B cell (primary cell): ENCODE results near the gene PSMB10. TPM values are rescaled to one million over a fixed set of nuclear protein-coding genes. Genes with fewer than 3 reads are reported as not detected.

ENCODE experiments used
- ATAC-seq: fragments of 200-7000 bp; cut with Tn5 transposase; one replicate; pipeline ENCODE4 v1.10.0; 2021; ENCODE audit warnings: low read depth, mild to moderate bottlenecking, moderate number of reproducible peaks, moderate library complexity
- CTCF ChIA-PET: fragments of 350-600 bp; sonication (Branson Sonifier 250); formaldehyde crosslinking; loops from one replicate; lab custom pipeline; 2021; ENCODE audit warnings: antibody characterized with exemption, inconsistent platforms; lab: Charles Lee
- POLR2A ChIA-PET: fragments of 350-600 bp; sonication (Branson Sonifier 250); formaldehyde crosslinking; loops from one replicate; lab custom pipeline; 2021; ENCODE audit warnings: antibody characterized with exemption; lab: Charles Lee
- DNase-seq: peaks from one replicate; pipeline ENCODE4 v3.0.0; 2013
- H2AFZ ChIP-seq: 2 replicates; pipeline ENCODE4 v1.6.1; 2012; ENCODE audit warnings: mild to moderate bottlenecking, low read depth, low read length; ENCODE audit not compliant: insufficient read depth, poor library complexity, severe bottlenecking
- H3K27ac ChIP-seq, 2 donors: 1 replicate in 1 of 2; 2 replicates in 1 of 2; pipeline ENCODE4 v1.5.1; 2012 to 2013; ENCODE audit warnings: low read length in 2 of 2, mild to moderate bottlenecking in 2 of 2, moderate library complexity in 1 of 2
- H3K27me3 ChIP-seq, 4 experiments: fragments of 200-600 bp in 1 of 4; sonication (generic) in 1 of 4; replicated peaks in 1 of 4; 1 replicate in 2 of 4; 2 replicates in 2 of 4; pipeline versions ENCODE4 v1.6.1 to v1.7.0; 2013 to 2016; ENCODE audit warnings: low read length in 3 of 4, mild to moderate bottlenecking in 2 of 4, mixed read lengths in 1 of 4, moderate library complexity in 1 of 4; ENCODE audit not compliant: insufficient read depth in 4 of 4, control insufficient read depth in 3 of 4; ENCODE audit errors: control extremely low read depth in 1 of 4
- H3K36me3 ChIP-seq, 2 experiments: replicated peaks in 1 of 2; 1 replicate in 1 of 2; 2 replicates in 1 of 2; pipeline versions ENCODE4 v1.6.1 to v1.7.1; 2013; ENCODE audit warnings: low read length in 1 of 2; ENCODE audit not compliant: insufficient read depth in 2 of 2, control insufficient read depth in 1 of 2; ENCODE audit errors: control extremely low read depth in 1 of 2, extremely low read depth in 1 of 2
- H3K4me1 ChIP-seq, 2 donors: fragments of 200-600 bp in 1 of 2; sonication (generic) in 1 of 2; 1 replicate in 1 of 2; 2 replicates in 1 of 2; pipeline versions ENCODE4 v1.5.1 to v1.6.1; 2013 to 2017; ENCODE audit warnings: low read length in 2 of 2; ENCODE audit not compliant: control insufficient read depth in 2 of 2, insufficient read depth in 2 of 2
- H3K4me2 ChIP-seq: replicated peaks from 2 replicates; pipeline ENCODE3; 2012; ENCODE audit warnings: mild to moderate bottlenecking, low read depth, low read length; ENCODE audit not compliant: poor library complexity, severe bottlenecking
- H3K4me3 ChIP-seq, 5 experiments: fragments of 200-600 bp in 1 of 5; sonication (generic) in 1 of 5; 1 replicate in 3 of 5; 2 replicates in 2 of 5; pipeline versions ENCODE4 v1.5.1 to v1.7.0; 2011 to 2016; ENCODE audit warnings: low read length in 4 of 5, mild to moderate bottlenecking in 4 of 5, low read depth in 2 of 5, control low read depth in 1 of 5, moderate library complexity in 1 of 5; ENCODE audit not compliant: insufficient read depth in 1 of 5; ENCODE audit errors: control extremely low read depth in 1 of 5, extremely low read depth in 1 of 5
- H3K79me2 ChIP-seq: fragments of 200-600 bp; sonication (generic); one replicate; pipeline ENCODE4 v1.6.0; 2016; ENCODE audit warnings: low read length; ENCODE audit not compliant: control insufficient read depth, insufficient read depth
- H3K9ac ChIP-seq: fragments of 200-600 bp; sonication (generic); 2 replicates; pipeline ENCODE4 v1.6.1; 2017; ENCODE audit warnings: mild to moderate bottlenecking, low read length, moderate library complexity
- H3K9me3 ChIP-seq, 3 donors: one replicate each; pipeline versions ENCODE4 v1.6.1 to v1.7.1; 2013; ENCODE audit warnings: low read length in 2 of 3; ENCODE audit not compliant: control insufficient read depth in 2 of 3, insufficient read depth in 1 of 3; ENCODE audit errors: control extremely low read depth in 1 of 3
- H4K20me1 ChIP-seq: 2 replicates; pipeline ENCODE4 v1.6.0; 2012; ENCODE audit warnings: mild to moderate bottlenecking, low read length; ENCODE audit not compliant: insufficient read depth, control insufficient read depth, poor library complexity, severe bottlenecking
- H3K27ac Mint-ChIP-seq: one replicate; pipeline ENCODE4 v1.8.0; 2021; ENCODE audit warnings: mixed read lengths
- H3K27me3 Mint-ChIP-seq: one replicate; pipeline ENCODE4 v1.8.0; 2021; ENCODE audit warnings: mixed read lengths
- H3K4me1 Mint-ChIP-seq: one replicate; pipeline ENCODE4 v1.8.0; 2021; ENCODE audit warnings: mixed read lengths
- H3K4me3 Mint-ChIP-seq: one replicate; pipeline ENCODE4 v1.8.0; 2021; ENCODE audit warnings: mixed read lengths
- H3K9me3 Mint-ChIP-seq: one replicate; pipeline ENCODE4 v1.8.0; 2022; ENCODE audit warnings: mixed read lengths; ENCODE audit not compliant: insufficient read depth
- CTCF ChIP-seq: fragments of 200-600 bp; IDR thresholded peaks from one replicate; pipeline ENCODE4 v1.8.0; 2022; ENCODE audit warnings: antibody characterized with exemption, mild to moderate bottlenecking
- EZH2 ChIP-seq: IDR thresholded peaks from 2 replicates; pipeline ENCODE4 v1.6.1; 2012; ENCODE audit warnings: borderline replicate concordance, low read depth, mild to moderate bottlenecking, moderate library complexity, low read length; ENCODE audit not compliant: insufficient read depth, poor library complexity, severe bottlenecking
- WGBS: methylation state at CpG from one replicate; pipeline ENCODE4 v1.1.5; 2013; ENCODE audit warnings: missing lambda C conversion rate; ENCODE audit not compliant: insufficient coverage; 5-methylcytosine and 5-hydroxymethylcytosine counted together
- intact Hi-C: fragments of 100-400 bp; cut with micrococcal nuclease; formaldehyde crosslinking; loops from one replicate; pipeline ENCODE4 v1.10.0; 2022
- polyA plus RNA-seq: library from polyadenylated mRNA; depleted of rRNA; stranded (reverse); fragments of >200 nt; gene quantifications from 2 replicates; pipeline ENCODE4 v1.2.3, GENCODE V29; 2012
- total RNA-seq, 2 donors: library from RNA; stranded (reverse); fragments of 120-200 nt in 1 of 2; gene quantifications; 1 replicate in 1 of 2; 2 replicates in 1 of 2; pipeline versions ENCODE4 v1.2.3 to v1.2.4, GENCODE V29; 2013 to 2022

Gene PSMB10
- total and polyA plus RNA-seq, 2 donors (not counting 1 experiment from before 2014, with no cell fraction given) = 167 to 176 TPM

GRCh38 chr16:67943256-67943618 is 6.6 kb upstream of the PSMB10 start:
- no peak for DNase-seq
- Histone ChIP-seq H2AFZ (no peak overlapping the region), H3K4me2 (no peak overlapping the region), H3K79me2 (peaks cover 52% of the 10 kb centered on the region), H3K36me3 (peaks cover 0 to 9% of the 10 kb centered on the region in 2 experiments), H3K27ac (no peak overlapping the region), H3K4me3 (no peak overlapping the region), H3K9me3 (no peaks in the 10 kb centered on the region), H3K27me3 (no peaks in the 10 kb centered on the region), H3K4me1 (peaks cover 10 to 24% of the 10 kb centered on the region in 2 donors), H3K9ac (no peak overlapping the region), H4K20me1 (peaks cover 11% of the 10 kb centered on the region)
- peaks cover 14% of the 10 kb centered on the region for H3K4me1 Mint-ChIP-seq
- no peak overlapping the region for H3K4me3 Mint-ChIP-seq
- ATAC-seq = no peak
- H3K9me3 Mint-ChIP-seq = no peaks in the 10 kb centered on the region
- no peaks in the 10 kb centered on the region for H3K27me3 Mint-ChIP-seq
- POLR2A ChIA-PET = interaction anchor here (0.6 kb wide), 3 partner anchors 23 to 826 kb away, joined by 3 to 7 read pairs (median 3); no protein-coding TSS in a partner anchor
- H3K27ac Mint-ChIP-seq = no peak overlapping the region
- CTCF ChIA-PET = interaction anchor here (0.9 to 2.9 kb wide), 3 partner anchors 15 to 98 kb away, joined by 3 to 12 read pairs (median 5); partner anchors contain the start of gene NRN1L
- 97% methylated on average over 6 of the region's 6 CpGs for WGBS
- no peak for TF ChIP-seq CTCF
- TF ChIP-seq EZH2 = no peak
- intact Hi-C loops = no loop called here

- CTCF ChIA-PET = interaction anchor here (0.7 to 2.9 kb wide), 8 partner anchors 7 to 126 kb away, joined by 3 to 12 read pairs (median 4); partner anchors contain the start of gene NRN1L
- TF ChIP-seq EZH2 (no peak), CTCF (no peak)
- Mint-ChIP-seq H3K9me3 (no peaks in the 10 kb centered on the region), H3K27ac (no peak overlapping the region), H3K4me3 (no peak overlapping the region), H3K27me3 (no peaks in the 10 kb centered on the region), H3K4me1 (peaks cover 14% of the 10 kb centered on the region)
- Histone ChIP-seq H3K9me3 (no peaks in the 10 kb centered on the region), H3K79me2 (peaks cover 56% of the 10 kb centered on the region), H3K4me1 (peaks cover 10 to 28% of the 10 kb centered on the region in 2 donors), H3K9ac (no peak overlapping the region), H3K27me3 (no peaks in the 10 kb centered on the region), H3K36me3 (peaks cover 0 to 9% of the 10 kb centered on the region in 2 experiments), H4K20me1 (peaks cover 11% of the 10 kb centered on the region), H3K4me2 (no peak overlapping the region), H3K27ac (no peak overlapping the region), H3K4me3 (no peak overlapping the region), H2AFZ (no peak overlapping the region)
- DNase-seq (no peak), ATAC-seq (no peak)
- POLR2A ChIA-PET = interaction anchor here (0.6 kb wide), 2 partner anchors 22 to 825 kb away, joined by 3 read pairs; no protein-coding TSS in a partner anchor
- intact Hi-C loops = no loop called here
- 97% methylated on average over 27 of the region's 27 CpGs for WGBS
Measured at GRCh38 chr16:67942510-67943255, 6.0 kb upstream of the PSMB10 start.
